ENCODE measurements around the gene MEIS2.
"Not testable (repeated sequence)": the region's sequence is repeated elsewhere in the genome, so short reads cannot be mapped to it uniquely, and the experiment has no call there.

Gene MEIS2

DNA sequence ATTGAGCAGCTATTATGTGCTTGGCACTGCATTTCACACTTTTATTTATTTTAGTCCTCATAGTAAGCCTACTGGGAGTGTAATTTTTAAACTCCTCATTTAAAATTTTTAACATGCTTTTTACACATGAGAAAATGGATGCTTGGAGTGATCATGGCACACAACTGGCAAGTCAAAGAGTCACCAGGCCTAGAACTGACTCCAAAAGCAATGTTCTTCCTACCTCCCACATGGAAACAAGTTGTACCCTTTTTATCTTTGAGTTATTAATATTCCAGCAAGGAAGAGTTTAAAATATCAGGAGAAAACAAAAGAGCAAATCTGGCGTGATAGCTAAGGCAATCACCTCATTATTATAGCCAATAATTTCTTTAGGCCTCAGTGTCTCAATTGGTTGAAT is 100.6 kb downstream of the MEIS2 start:
- no peak for DNase-seq

DNA sequence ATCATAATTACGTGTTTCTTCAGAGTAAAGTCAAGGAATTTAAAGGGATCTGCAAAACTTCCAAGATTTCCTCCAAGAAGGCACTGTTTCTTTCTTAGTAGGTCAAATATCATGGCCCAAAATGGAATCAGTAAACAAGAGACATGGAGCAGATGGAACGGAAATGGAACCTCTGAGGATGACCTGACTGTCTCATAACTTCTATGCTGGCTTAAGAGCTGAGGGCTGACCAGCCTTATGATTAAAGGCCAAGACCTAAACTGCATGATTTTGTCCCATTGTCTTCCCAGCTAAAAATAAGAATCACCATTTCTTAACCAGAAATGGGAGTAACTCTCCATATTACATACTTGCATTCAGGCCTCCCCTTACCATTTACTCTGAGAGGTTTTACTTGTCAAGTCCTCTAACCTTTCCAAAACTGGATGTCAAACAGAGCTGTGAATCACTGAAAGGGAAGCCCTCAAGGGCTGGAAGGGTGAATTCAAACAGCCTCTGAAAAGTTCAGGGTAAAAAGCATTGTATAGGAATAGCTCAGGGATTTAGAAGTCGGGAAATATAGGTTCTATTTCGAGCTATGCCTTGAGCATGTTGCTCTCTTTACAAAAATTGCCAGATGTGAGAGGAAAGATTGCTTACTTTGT is 103.7 kb downstream of the MEIS2 start:
- no peak for DNase-seq

DNA sequence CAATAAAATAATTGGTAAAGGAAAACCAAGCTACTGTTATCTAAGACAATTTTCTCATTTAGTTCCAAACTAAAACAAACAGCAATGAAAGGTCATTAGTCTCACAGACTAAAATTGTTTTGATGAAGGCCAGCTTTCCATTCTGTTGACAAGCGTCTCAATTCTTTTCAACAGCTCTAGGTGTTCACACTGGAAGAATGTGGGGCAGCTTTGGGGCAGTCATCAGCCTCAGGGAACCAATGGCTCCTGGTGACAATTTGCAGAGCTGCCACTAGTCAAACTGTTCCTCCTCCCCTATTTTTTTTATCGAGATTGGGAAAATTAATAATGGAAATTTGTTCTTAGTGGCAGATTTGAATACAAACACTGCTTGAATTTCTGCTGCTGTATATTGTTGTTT is 104.2 kb downstream of the MEIS2 start:
- DNase-seq, result no peak

DNA sequence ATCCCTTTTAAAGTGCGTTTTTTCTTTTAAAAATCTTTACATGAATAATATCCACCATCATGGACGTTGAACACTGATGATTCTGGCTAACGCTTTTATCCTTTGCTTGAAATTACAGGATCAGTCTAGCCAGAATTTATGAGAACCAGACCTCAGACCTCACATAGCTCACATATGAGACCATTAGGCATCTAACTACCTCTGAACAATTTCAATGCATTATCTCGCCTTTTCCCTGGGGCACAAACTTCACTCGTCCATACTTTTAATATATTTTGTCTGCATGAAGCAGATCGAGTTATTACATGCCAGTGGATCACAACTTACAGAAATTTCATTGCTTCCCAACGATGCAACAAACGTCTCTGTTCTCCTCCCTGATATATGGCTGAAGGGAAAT is 105.6 kb downstream of the MEIS2 start:
- no peak for DNase-seq

DNA sequence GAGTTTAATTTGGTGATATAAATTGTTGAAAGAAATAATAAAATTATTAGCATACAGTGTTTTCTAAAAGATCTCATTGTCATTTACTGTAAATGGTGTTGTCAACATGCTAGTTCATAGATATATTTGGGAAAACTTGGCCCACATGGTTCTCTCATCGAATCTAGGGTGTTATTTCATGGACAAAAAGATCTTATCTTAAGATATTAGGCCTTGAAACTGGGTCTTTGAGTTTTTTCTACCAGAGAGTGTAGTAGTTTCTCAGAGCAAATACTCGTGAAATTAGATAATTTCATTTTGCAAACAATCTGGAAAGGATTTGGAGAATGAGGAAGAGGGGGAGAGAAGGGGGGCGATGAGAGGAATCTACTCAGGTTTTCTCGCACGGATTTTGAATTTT is 107.9 kb downstream of the MEIS2 start:
- DNase-seq, result no peak

DNA sequence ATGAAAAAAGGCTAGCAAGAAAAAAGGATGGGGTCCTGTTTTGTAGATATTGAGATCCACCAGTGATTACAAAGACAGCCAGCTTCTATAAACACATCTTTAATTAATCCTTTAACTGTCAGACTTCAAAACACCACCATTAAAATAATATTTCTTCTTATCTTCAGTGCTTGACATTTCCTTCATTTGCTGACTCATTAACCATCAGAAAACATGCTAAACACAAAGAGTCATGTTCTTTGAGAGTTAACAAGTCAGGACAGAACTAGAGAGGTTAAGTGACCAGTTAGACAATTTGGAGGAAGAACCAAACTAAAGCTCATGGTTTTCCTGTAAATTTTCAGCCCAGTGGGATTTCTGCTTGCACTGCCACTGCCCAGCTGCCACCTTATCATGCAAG is 111.4 kb downstream of the MEIS2 start:
- no peak for DNase-seq

DNA sequence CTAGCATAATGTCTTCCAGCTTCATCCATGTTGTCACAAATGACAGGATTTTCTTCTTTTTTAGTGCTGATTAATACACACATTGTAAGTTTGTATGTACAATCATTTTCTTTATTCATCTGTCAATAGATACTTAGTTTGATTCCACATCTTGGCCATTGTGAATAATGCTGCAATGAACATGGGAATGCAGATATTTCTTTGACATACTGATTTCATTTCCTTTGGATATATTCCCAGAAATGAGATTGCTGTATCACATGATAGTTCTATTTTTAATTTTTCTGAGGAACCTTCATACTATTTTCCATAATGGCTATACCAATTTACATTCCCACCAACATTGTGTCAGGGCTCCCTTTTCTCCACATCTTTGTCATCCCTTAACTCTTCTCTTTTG is 117.9 kb downstream of the MEIS2 start:
- no peak for DNase-seq

DNA sequence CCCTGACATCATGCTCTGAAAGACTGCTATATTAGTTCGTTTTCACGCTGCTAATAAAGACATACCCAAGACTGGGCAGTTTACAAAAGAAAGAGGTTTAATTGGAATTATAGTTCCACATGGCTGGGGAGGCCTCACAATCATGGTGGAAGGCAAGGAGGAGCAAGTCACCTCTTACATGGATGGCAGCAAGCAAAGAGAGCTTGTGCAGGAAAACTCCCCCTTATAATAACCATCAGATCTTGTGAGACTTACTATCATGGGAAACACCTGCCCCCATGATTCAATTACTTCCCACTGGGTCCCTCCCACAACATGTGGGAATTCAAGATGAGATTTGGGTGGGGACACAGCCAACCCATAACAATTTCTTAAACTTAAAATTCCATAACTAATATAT is 120.1 kb downstream of the MEIS2 start:
- DNase-seq, result not testable (repeated sequence)

DNA sequence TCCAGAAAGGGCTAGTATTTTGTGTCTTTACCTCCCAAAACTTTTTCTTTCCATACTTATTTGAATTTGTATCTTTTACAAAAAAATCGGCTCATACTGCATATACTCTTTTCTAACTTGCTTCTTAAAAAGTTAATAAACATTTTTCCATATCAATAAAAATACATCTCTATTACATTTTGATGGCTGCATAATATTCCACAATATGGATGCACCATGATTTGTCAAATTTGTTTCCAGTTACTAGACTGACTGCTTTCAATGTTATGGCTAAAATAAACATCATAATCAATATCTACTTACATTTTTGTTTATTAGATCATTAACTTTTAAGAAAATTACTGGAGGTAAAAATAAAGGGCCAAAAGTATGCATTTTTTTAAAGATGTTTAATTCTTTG is 121.7 kb downstream of the MEIS2 start:
- no peak for DNase-seq

DNA sequence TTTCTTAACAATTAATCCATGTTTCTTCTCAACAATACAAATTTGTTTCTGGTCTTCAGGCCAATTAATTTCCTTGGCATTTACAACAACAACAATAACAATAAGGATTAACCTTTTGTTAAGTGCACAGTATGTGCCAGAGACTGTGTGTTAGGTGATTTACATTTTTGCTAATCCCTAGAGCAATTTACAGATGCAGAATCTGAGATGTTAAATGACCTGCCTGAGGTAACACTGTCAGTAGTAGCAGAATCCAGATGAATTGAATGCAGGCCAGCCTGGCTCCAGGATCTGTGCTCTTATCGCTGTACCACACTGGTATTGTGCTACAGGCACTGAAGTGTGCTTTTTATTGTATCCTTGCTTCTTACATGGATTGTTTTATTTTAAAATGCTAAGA is 122.2 kb downstream of the MEIS2 start:
- no peak for DNase-seq

DNA sequence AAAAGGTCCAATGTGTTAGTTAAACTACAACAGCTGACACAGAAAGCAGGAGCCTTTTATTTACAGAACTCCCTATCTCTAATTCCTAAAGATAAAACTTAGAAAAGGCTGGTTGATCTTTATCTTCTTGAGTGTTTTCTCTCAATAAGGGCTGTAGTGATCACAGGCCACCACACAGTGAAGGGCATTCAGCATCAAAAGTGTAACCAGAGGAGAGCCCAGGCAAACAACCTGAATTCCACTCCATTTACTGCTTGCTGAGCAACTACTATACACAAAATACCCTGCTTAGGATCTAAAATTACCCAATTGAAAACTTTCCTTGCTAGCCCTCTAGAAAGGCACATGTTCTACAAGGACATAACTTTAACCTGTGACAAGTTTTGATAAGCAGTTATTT is 122.7 kb downstream of the MEIS2 start:
- DNase-seq, result no peak

DNA sequence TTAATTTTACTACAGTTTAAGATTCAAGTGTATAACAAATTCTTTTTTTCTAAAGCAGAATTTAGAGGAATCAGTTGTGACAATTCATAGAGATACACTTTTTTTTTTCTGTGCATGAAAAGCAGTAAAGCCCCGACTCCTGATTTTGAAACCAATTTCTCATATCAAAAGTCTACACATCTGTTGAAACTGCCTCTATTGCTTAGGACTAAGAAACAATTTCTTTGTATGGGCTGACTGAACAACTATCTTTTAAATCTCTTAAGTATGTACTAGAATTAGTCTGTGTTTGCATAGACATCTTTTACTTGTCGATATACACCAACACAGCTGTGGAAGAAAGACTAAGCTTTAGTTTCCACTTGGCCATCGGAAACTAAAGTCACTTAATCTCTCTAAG is 127.6 kb downstream of the MEIS2 start:
- DNase-seq, result no peak

DNA sequence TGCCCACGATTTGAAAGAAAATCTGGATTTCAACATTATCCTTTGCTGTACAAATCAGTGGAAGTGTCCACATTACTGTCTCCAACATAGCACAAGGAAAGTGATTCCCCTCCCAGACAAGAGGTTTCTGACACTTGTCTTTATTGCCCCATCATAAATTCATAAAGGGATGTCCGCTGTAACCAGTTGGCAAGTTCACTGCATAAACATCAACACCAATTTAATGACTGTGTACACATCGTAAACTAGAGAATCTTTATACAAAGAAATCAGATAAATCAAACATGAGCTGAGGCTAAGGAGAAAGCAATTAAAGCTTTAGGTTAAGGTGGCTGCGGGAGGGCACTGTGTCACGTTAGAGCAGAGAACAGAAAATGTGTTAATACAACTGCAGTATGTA is 129.8 kb downstream of the MEIS2 start:
- DNase-seq, result no peak

DNA sequence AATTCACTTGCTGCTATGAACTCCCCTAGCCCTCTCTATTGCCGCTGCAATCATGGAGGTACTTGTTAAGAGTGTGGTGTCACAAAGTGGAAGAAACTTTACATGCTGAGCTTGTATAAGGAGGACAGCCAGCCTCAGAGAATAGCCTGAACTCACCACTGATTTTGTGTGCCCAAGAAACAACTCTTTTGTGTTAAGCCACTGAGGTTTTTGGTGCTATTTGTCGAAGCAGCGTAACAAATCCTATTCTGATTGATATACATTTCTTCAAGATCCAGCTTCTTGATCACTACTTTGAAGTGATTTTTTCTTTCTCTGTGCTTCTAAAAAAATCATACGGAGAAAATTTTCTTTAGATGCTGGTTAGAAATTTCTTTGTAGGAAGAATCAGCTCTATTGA is 132.4 kb downstream of the MEIS2 start:
- no peak for DNase-seq

DNA sequence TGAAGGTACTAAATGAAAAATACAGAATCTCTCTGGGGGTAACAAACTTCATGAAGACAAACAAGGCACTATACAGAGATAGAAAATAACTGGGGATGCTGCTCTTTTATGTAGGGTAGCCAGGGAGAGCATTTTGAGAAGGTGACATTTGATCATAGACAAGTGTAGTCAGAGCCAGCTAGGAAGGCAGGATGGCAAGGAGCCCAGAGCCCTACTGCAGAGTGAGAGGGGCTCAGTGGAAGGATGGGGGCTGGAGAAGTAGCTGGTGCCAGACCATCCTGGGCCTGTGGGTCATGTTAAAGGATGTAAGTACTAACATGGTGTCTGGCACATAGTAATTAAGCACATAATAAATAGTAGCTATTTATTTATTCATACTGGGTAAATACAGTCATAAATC is 133.6 kb downstream of the MEIS2 start:
- no peak for DNase-seq

DNA sequence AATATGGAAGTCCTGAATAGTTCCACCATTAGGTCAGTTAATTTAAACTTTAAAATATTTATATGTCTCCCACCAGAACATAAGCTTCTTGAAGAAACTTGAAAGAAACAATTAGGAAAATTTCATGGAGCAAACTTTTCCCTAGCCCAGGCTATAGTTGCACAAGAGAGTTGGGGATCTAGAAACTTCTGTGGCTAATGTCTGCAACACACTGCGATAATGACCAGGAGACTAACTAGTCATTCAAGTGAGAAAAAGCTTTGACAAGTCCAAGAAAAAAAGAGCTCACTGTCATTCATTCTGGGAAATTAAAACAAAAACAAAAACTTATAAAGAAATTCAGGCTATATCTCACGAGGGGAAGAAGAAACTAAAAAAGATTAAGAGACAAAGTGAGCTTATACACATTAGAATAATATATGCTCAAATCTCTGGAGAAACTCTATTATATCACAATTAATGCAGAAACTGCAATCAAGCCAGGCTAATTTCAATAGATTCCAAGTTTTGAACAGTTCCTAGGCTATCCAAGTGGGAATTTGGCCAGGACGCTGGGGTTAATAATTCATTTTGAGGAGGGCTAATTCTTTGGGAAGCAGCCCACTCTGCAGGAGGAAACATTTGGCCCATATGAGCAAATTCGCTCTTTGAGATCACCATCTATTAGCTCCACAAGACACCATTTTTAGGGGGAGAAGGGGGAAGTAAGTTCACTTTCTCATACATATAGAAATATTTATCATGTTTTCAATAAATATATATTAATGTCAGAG is 134.6 kb downstream of the MEIS2 start:
- DNase-seq, result no peak

DNA sequence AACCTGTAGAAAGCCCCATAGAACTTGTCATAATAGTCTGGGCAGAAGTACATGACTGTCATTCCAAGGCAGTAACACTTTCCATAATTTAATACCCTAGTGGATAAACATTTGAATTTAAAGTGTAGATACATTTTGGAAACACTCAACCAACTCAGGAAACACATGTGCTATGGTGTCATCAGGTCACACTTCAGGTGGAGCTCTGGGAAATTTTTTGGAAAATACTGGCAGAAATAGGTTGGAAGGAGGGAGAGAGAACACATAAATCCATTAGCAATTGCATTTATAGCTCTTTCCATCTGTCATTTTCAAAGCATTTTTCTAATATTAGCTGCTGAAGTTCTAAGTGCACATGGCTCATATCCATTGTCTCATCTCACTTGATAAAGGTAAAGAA is 135.7 kb downstream of the MEIS2 start:
- DNase-seq, result no peak

DNA sequence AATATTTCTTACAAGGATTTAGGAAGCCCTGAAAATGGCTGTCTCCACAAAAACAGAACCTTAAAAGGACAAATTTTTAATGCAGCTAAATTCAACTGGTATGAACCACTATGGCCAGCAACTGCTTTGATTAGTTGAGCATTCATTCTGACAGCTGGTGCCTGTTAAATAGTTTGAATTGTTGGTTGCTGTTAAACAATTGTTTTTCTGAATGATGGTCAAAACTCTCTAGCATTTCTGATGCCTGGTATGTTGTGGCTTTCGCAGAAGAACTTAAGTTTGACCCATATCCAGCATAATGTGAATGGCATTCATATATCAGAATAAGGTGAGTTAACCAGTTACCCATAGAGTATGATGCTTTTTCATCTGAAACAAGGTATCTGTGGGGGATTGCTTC is 138.4 kb downstream of the MEIS2 start:
- DNase-seq, result no peak

DNA sequence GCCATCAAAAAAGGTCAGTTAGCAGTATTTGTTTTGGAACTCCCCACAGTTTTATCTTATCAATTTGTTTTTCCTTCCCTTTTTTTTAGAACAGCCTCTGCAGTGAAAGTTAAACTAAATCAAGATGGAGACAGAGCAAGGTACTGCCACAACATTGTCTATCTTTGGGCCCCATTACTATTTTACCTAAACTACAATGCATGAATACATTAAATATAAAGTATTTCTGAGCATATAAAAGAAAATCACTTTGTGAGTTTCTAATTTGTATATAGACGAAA is 139.5 kb downstream of the MEIS2 start:
- no peak for DNase-seq

DNA sequence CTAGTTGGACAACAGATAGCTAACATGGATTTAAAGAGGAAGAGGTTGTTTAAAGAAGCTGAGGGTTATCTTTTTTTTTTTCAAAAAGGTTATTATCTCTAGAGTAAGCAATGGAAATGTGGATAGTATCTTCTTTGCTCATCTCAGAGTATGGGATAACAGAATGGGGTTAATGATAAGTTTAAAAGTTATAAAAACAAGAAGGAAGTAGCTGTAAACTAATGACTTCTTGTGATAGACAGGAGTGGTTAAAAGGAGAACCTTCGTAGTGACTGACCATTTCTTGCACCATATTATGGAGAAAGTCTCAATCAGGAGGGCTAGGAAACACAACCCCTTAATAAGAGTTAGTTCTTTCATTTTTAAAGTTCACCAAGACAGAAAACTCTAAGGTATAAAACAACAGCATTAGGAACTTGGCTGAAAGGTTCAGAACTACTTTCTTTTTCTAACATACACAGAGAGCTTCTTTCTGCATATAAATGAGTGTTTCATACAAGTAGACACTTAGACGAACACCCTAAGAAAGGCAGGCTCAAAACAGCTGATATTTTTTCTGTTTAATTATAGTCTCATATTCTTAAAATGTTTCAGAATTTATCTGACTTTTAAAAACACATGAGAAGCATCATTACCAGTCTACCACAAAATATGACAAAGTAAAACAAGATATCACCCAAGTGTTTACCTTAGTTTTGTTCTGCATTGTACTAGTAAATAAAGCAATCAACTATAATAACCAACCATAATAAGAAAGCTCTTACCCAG is 140.0 kb downstream of the MEIS2 start:
- DNase-seq, result no peak

DNA sequence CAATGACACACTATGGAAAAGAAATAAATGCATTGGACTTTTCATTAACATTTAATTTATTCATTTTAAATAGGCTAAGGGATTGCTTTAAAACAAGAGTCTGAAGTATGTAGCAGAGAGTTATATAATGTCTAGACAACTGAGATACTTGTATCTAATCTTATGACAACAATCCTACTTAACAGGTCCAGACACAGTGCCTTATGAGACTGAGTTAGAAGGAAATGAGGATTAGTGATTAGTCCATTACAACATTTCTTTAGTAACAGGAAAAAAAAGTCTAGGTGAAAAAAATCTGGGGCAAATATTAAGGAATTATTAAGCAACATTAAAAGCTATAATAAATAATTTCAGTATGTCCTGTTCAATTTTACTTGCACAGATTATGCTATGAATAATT is 140.6 kb downstream of the MEIS2 start:
- DNase-seq, result no peak

DNA sequence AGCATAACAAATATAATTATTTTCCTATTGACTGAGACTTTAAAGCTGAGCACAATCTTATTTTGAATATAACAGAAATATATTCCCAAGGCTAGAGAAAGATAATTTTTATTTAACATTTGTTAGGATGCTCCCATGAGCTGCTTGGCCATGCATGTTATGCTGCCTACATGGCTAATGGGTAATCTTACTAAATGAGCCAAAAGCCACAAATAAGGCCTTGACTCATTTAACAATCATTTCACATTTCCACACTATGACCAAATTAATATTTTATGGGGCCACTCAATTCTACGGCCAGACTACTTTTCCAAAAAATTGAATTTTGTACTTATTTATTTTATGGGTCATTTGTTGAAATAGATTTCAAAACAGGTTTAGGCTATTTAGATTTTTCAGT is 141.7 kb downstream of the MEIS2 start:
- no peak for DNase-seq

DNA sequence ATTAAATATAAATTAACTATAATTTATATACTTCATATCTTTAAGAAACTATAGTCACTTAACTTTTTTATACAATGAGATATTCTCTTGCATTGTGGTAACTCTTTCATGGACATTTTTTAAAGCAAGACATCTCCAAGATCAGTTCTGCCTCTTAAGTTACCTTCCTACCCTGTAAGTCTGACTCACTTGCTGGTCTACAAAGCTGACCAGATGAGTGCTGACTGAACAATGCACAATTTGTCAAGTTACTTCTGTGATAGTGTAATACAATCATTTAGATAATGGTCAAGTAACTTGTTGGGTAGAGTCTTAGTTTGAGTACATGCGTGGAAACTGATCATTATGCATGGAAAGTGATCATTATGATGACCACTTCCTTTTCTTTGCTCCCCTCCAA is 145.9 kb downstream of the MEIS2 start:
- DNase-seq, result no peak

DNA sequence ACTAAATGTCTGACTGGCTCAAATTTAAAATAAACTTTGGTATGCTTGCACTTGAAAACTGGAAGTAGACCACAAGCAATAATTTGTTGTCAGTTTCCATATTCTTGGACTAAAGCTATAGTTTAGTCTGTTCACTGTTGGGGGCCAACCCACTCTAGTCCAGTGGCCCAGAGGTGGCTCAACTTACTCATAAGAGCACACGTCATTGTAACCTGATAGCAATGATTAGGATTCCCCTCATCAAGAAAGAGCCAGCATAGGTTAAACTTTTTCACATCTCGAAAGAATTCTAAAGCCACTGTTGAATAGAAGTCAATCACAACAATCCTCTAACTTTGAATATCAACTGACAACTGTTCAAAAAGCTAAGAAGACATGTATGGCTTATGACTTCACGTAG is 147.0 kb downstream of the MEIS2 start:
- no peak for DNase-seq
